ENCODE results near the gene CELSR2. TPM values are rescaled to one million over a fixed set of nuclear protein-coding genes. Genes with fewer than 3 reads are reported as not detected.
A peak's percentile ranks its signal among the peaks of the same experiment; 100 is the strongest.

Gene CELSR2
- polyA plus RNA-seq, 2 of the 4 experiments (the other 2 are of a cell fraction), result 2.5 to 5.9 TPM

- no peak for TF ChIP-seq ELK1 (IDR thresholded peaks at IDR 0.05; ENCODE audit: low read depth, low read length)
These were observed 7.4 kb upstream of the CELSR2 start (continued) for GRCh38 chr1:109241841-109242345.

- ATAC-seq (no peak; a peak in 1 of 6 replicates), FAIRE-seq (no peak), DNase-seq (ENCODE audit: low read depth in 1 of 2, low spot score in 1 of 2) (no peak)
- no peak overlapping the region for H3K4me2 ChIP-seq
- ChIA-PET CTCF (interaction anchor here (1.0 to 1.2 kb wide), 2 partner anchors 11 to 158 kb away, joined by 3 read pairs; no protein-coding TSS in a partner anchor), POLR2A (no interaction called here)
- TF ChIP-seq MAZ (IDR thresholded peaks at IDR 0.05; ENCODE audit: borderline replicate concordance, low read depth, low read length) (no peak), POLR2A (IDR thresholded peaks at IDR 0.05; ENCODE audit: low read length) (no peak), POLR2AphosphoS2 (conservative IDR thresholded peaks at IDR 0.05; ENCODE audit: low read length) (0 out of 2 replicates have a peak, but pooled peaks have one; percentile 37)
- WGBS (ENCODE audit: missing lambda C conversion rate), result 88% methylated on average over 7 of the region's 7 CpGs
- peaks cover 8% of the 10 kb centered on the region; the same call in 1 of the 3 replicates for H3K4me1 ChIP-seq
- H3K9me3 ChIP-seq, result no peaks in the 10 kb centered on the region
- H3K27ac ChIP-seq, result no peak overlapping the region
- no peak overlapping the region for H3K4me3 ChIP-seq
These were observed 7.0 kb upstream of the CELSR2 start for GRCh38 chr1:109242387-109242786.

GRCh38 chr1:109243221-109243620, 6.1 kb upstream of the CELSR2 start:
- Histone ChIP-seq H3K9me3 (no peaks in the 10 kb centered on the region), H3K4me3 (no peak overlapping the region), H3K4me1 (peaks cover 8% of the 10 kb centered on the region; the same call in 1 of the 3 replicates), H3K27ac (no peak overlapping the region), H3K4me2 (no peak overlapping the region)
- TF ChIP-seq SREBF2 (IDR thresholded peaks at IDR 0.05) (no peak), E2F6 (IDR thresholded peaks at IDR 0.05; ENCODE audit: borderline replicate concordance, low read depth) (no peak), EHMT2 (IDR thresholded peaks at IDR 0.05; ENCODE audit: low read depth) (no peak), RFX5 (IDR thresholded peaks at IDR 0.05) (no peak)
- ATAC-seq (no peak; a peak in 1 of 6 replicates), DNase-seq (ENCODE audit: low read depth in 1 of 2, low spot score in 1 of 2) (no peak), FAIRE-seq (no peak)
- ChIA-PET POLR2A (interaction anchor here (0.6 to 0.8 kb wide), 2 partner anchors 21 to 25 kb away, joined by 3 to 5 read pairs; no protein-coding TSS in a partner anchor), CTCF (interaction anchor here (0.7 to 1.2 kb wide), 3 partner anchors 10 to 132 kb away, joined by 3 read pairs; no protein-coding TSS in a partner anchor)
- 64% methylated on average over 4 of the region's 5 CpGs for WGBS (ENCODE audit: missing lambda C conversion rate)

- FAIRE-seq (no peak), ATAC-seq (no peak), DNase-seq (ENCODE audit: low read depth in 1 of 2, low spot score in 1 of 2) (no peak)
- no peak overlapping the region for H3K4me2 ChIP-seq
- no peak overlapping the region for H3K27ac ChIP-seq
- WGBS (ENCODE audit: missing lambda C conversion rate), result 71% methylated on average over 7 of the region's 8 CpGs
- ChIA-PET CTCF (interaction anchor here (0.7 to 1.8 kb wide), 3 partner anchors 20 to 155 kb away, joined by 3 to 5 read pairs (median 3); no protein-coding TSS in a partner anchor), POLR2A (no interaction called here)
- H3K4me1 ChIP-seq, result peaks cover 11% of the 10 kb centered on the region; the same call in 1 of the 3 replicates
- no peaks in the 10 kb centered on the region for H3K9me3 ChIP-seq
- H3K4me3 ChIP-seq, result no peak overlapping the region
- TF ChIP-seq HDAC2 (IDR thresholded peaks at IDR 0.05) (no peak), RCOR1 (IDR thresholded peaks at IDR 0.05; ENCODE audit: low read depth, low read length) (no peak), MAZ (IDR thresholded peaks at IDR 0.05; ENCODE audit: borderline replicate concordance, low read depth, low read length) (no peak)
These were observed 5.3 kb upstream of the CELSR2 start for GRCh38 chr1:109243860-109244552.

- FAIRE-seq, result no peak
- Histone ChIP-seq H3K27ac (no peak overlapping the region), H3K4me3 (no peak overlapping the region), H3K4me1 (peaks cover 5% of the 10 kb centered on the region; the same call in 1 of the 3 replicates), H3K9me3 (no peaks in the 10 kb centered on the region), H3K4me2 (no peak overlapping the region)
- 82% methylated on average over 7 of the region's 7 CpGs for WGBS (ENCODE audit: missing lambda C conversion rate)
- ChIA-PET POLR2A (no interaction called here), CTCF (interaction anchor here (1.3 kb wide), 1 partner anchor 18 kb away, joined by 3 read pairs; no protein-coding TSS in a partner anchor)
- DNase-seq (ENCODE audit: low read depth in 1 of 2, low spot score in 1 of 2), result no peak
- no peak for ATAC-seq
- TF ChIP-seq E2F6 (IDR thresholded peaks at IDR 0.05; ENCODE audit: borderline replicate concordance, low read depth) (no peak), JUN (IDR thresholded peaks at IDR 0.05) (no peak), JUNB (IDR thresholded peaks at IDR 0.05) (no peak), ZFP36 (IDR thresholded peaks at IDR 0.05; ENCODE audit: borderline replicate concordance, partially characterized antibody) (no peak), HOXB5 (CRISPR knock-in tag; IDR thresholded peaks at IDR 0.05) (no peak), TFCP2L1 (CRISPR knock-in tag; IDR thresholded peaks at IDR 0.05) (no peak), RCOR1 (IDR thresholded peaks at IDR 0.05; ENCODE audit: low read depth, low read length) (no peak), MYC (IDR thresholded peaks at IDR 0.05; ENCODE audit: borderline replicate concordance, low read length) (no peak)
These were observed 3.2 kb upstream of the CELSR2 start for GRCh38 chr1:109246141-109246551.

Measured in A549 (cell line).